Hematopoietic multipotent progenitor cell (in vitro differentiated cells): Measurements from ENCODE around the gene PCED1B. TPM values are rescaled to one million over a fixed set of nuclear protein-coding genes. Genes with fewer than 3 reads are reported as not detected.
"Not testable (repeated sequence)": the region's sequence is repeated elsewhere in the genome, so short reads cannot be mapped to it uniquely, and the experiment has no call there.

Source experiments
- DNase-seq, 3 donors: peaks; one replicate each; pipeline ENCODE4 v3.0.0-alpha.2; 2011 to 2015; ENCODE audit warnings: low read depth in 2 of 3, low spot score in 2 of 3
- total RNA-seq: library from RNA; depleted of rRNA; stranded (reverse); fragments of >200 nt; gene quantifications from one replicate; pipeline ENCODE4 v1.2.3, GENCODE V29; 2012

PCED1B gene
- 0.54 TPM for total RNA-seq

GRCh38 chr12:47079468-47079980 is at the start of gene PCED1B, which contains the start of gene AMIGO2:
Gene PCED1B (plus strand): TSS chr12:47079621. CDS start chr12:47235064, 155,443 bp downstream.
Gene AMIGO2 (minus strand): TSS chr12:47079959. CDS start chr12:47079002, 957 bp downstream.
- peak; percentile 30 to 53 (median 50) for DNase-seq

GRCh38 chr12:47029903-47030302 is 49.5 kb upstream of the PCED1B start:
- DNase-seq = no peak

DNA sequence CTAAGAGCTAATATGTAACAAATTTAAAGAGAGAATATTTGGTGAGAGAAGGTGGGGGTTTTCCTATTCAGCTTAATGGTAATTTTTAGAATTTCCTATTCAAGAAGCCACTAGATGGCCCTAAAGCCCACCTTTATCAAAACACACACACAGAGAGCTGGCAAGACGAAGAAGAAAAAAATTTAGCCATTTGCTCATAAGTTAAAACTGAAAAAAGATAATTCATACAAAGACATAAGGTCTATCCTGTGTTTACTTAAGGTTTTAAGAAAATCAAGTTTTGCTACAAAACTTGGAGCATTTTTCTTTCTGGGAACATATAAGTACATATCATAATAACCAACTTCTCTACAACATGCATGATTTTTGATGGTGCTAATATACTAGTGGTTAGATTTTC is 46.8 kb upstream of the PCED1B start:
- peak; percentile 36 to 81 (median 49) for DNase-seq

DNA sequence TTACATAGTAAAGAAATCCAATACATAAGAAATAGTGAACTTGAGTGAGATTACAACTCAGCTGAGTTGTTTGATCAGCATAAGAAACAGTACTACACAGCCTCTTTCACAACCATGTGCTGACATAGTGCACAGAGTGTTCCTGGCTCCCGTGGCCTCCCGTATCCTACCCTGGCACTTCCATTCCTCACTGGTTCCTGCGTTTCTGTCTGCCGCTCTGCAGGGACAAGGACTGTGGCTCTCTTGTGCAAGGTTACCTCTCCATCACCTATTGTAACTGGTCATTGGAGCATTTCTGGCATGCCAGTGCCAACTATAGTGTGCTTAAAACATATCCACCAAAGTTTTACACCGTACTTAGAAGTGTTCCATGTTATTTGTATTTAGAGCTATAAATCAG is 46.3 kb upstream of the PCED1B start:
- DNase-seq = no peak

DNA sequence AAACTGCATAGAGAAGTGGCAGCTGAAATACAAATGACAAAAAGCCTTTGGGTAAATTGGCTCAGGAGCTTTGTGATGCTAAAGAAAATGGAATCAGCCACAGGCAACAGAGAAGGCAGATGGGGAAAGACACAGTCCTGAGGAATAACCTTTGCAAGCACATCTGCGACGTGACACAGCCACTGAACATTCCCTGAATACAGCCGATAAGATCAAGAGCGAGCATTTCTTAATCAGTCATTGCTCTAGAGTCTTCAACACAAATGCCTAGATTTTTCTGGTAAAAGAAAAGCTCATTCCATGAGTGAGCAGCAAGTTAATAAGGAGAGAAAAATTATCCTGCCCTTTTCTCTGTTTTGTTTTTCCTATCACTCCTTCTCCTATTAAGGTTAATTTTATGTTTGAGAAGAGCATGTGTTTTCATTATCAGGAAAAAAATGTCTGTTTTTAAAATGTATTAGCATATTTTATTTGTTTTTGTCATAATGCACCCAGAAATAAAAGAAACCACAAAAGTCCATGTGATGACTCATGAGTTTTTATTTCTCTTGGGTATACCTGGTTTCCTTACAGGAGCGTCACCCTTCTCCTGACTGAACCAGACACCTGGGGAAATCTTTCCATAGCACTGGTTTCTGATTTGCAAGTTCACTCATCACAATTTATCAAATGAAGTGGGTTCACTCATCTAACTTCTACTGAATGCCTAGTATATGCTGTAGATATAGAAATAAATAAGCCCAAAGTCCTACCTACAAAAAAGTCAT is 45.4 kb upstream of the PCED1B start:
- DNase-seq = no peak

DNA sequence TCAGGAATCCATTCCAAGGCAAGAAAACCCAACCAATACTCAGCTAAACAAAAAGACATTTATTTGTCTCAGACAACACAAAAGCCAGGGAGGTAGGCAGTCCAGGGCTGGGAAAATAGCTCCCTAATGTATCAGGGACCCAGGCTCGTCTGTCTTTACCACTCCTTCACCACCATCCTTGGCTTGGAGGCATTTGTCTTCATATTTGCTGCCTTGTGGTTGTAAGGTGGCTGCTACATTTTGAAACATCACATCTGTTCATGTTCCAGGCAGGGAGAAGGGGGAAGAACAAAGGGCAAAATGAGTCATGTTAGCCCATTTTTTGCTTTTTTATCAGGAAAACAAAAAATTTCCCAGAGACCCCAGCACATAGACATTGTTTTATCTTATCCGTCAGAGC is 44.8 kb upstream of the PCED1B start:
- DNase-seq = no peak

- no peak for DNase-seq
These were observed 43.9 kb upstream of the PCED1B start for GRCh38 chr12:47035484-47035883.

- DNase-seq = peak in 1 of 3 donors; percentile 28
These were observed 41.1 kb upstream of the PCED1B start for GRCh38 chr12:47038270-47038748.

GRCh38 chr12:47039079-47039478 is 40.3 kb upstream of the PCED1B start:
- no peak for DNase-seq

DNA sequence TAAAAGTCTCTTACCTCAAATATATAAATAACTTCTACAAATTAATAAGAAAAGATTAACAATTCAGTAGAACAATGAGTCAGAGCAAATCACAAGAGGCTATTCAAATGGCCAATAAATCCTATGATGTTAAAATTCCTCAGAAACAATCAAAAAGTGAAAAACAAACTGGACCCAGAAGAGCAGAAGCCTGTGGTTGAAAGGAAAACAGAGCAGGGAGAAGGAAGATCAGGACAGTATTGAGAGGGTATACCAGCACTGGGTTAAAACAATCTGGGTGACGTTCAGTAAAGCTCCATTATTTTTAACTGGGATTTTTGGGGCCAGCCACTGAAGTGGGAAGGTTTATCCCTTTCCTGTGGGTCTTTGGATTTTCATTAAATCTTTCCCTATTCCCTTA is 39.7 kb upstream of the PCED1B start:
- DNase-seq = no peak

GRCh38 chr12:47041327-47041726 is 38.1 kb upstream of the PCED1B start:
- DNase-seq = no peak

DNA sequence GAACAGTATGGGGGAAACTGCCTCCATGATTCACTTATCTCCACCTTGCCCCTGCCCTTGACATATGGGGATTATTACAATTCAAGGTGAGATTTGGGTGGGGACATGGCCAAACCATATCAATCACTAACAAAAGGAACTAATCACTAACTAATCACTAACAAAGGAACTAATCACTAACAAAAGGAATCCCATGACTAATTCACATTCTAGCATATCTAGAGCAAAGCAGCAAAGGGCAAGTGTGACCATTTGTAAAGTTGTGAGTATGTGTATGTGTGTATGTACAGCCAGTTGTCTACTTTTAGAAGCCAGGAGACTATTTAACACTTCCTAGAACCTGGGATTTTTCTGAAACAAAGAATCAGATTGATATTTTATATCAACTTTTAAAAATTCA is 30.9 kb upstream of the PCED1B start:
- no peak for DNase-seq

- DNase-seq = not testable (repeated sequence)
These were observed 28.1 kb upstream of the PCED1B start for GRCh38 chr12:47051291-47051690.

GRCh38 chr12:47052274-47052673 is 27.1 kb upstream of the PCED1B start:
- no peak for DNase-seq

DNA sequence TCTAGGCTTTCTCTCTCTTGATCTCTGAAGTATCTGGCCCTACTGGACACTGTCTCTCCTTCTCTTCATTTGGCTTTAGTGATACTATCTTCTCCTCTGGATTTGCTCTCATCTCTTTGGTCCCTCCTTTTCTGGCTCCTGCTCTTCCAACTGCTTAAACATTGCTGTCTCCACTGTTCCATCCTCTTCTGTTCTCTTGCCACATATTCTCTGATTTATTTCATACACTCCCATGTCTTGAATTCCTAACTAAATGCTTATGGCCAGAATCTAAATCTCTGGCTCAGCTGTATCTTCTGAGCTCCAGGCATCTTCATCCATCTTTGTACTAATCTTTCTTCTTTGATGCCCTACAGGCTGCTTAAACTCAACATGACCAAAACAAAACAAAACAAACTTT is 25.5 kb upstream of the PCED1B start:
- no peak for DNase-seq

GRCh38 chr12:47054659-47055058 is 24.8 kb upstream of the PCED1B start:
- DNase-seq = no peak

DNA sequence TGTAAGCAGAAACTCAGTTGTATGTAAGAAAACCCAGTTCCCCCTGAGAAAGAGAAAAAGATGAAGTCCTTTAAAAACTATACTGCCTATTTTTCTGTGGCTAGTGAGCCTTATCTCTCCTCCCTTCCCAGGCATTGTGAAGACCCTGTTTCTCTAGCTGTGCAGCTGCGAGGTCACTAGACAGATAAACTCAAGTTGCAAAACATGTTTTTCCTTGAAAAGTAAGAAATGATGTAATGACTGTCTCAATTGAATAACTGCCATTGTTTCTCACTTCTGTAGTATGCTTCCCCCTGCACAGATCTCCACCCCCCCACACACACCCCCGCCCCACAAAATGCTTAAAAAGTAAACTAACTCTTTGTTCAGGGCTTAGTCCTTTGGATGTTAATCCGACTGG is 23.6 kb upstream of the PCED1B start:
- DNase-seq = not testable (repeated sequence)

DNA sequence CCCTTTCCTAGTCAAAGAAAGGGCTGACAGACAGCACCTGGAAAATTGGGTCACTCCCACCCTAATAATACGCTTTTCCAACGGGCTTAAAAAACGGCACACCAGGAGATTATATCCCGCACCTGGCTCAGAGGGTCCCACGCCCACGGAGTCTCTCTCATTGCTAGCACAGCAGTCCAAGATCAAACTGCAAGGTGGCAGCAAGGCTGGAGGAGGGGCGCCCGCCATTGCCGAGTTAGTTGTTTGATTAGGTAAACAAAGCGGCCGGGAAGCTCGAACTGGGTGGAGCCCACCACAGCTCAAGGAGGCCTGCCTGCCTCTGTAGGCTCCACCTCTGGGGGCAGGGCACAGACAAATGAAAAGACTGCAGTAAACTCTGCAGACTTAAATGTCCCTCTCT is 22.5 kb upstream of the PCED1B start:
- DNase-seq = not testable (repeated sequence)

DNA sequence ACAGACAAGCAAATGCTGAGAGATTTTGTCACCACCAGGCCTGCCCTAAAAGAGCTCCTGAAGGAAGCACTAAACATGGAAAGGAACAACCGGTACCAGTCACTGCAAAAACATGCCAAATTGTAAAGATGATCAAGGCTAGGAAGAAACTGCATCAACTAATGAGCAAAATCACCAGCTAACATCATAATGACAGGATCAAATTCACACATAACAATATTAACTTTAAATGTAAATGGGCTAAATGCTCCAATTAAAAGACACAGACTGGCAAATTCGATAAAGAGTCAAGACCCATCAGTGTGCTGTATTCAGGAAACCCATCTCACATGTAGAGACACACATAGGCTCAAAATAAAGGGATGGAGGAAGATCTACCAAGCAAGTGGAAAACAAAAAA is 20.8 kb upstream of the PCED1B start:
- not testable (repeated sequence) for DNase-seq

DNA sequence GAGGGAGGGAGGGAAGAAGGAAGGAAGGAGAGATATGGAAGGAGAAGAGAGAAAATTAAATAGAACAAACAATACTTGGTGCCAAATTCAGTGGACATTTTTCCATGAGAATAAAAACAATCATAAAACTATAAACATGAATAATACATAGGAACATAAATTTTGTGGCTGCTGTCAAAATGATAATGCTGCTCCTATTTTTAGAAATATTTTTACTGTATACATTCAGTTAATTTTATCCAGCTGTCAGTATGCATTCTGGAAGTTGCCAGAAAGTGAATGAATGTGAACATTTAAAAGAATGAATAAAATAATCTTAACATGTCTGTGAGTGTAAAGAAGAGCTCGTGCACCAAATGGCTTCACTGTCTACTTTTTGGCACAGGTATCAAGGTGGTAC is 13.9 kb upstream of the PCED1B start:
- DNase-seq = no peak

DNA sequence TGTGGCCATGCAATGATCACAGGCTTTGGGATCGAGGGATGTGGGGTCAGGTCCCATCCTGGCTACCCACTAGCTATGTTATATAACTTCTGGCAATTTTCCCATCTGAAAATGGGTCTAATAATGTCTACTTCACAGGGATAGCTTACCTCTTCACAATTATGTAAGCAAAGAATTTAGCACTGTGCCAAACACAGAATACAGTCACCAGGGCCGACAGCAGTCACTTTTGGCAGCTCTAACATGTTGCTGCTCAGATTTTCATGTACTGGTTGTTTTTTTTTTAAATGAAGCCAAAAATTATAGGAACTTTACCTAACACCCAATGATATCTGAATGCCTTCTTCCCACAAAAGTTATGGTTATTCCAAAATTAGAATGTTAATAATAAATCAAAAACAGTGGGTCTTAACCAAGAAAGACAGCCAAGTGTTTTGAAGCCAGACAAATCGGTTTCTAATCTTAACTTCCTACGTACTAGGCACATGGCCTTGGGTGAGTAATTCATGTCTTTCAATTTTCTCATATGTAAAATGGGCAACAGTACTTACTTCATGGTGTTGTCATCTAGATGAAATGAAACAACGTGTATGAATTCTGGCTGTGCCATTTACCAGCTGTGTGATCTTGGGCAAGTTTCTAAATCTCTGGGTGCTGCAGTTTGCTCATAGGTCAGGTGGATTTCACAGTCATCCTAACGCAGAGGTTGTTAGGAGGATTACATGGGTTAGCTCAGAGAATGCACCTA is 13.0 kb upstream of the PCED1B start:
- no peak for DNase-seq

DNA sequence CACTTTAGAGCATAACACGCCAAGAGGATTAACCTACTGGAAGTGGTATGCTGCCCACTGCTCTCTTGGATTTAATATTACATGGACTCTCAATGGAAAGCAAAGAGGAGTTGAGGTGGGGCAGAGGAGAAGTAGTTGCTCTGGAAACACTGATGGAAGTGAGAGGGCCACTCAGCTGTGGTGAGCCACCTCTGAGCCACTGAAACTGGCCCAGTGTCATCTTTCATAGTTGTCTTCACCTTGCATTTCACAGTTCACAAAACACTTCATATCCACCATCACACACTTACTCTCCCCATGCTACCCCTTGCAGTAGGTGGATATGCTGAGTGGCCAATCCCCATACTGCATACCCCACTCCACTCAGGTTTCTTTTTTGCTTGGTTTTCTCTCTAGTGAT is 12.2 kb upstream of the PCED1B start:
- no peak for DNase-seq
